Renal cortical epithelial cell (primary cell): ENCODE data around the gene AP3S2. TPM values are rescaled to one million over a fixed set of nuclear protein-coding genes. Genes with fewer than 3 reads are reported as not detected.

Source experiments
- total RNA-seq: library from RNA; depleted of rRNA; stranded (reverse); fragments of >200 nt; gene quantifications from 2 replicates; pipeline ENCODE4 v1.2.3, GENCODE V29; 2014

AP3S2 gene
- total RNA-seq, 1 donor from 2014 or later, result 74.4 TPM

Other genes starting within 250 kb of the AP3S2 start
- 1.4 and 4.1 TPM in 2 replicates for gene KIF7, start 238.5 kb downstream of the AP3S2 start, total RNA-seq
- 0.15 TPM in 1 of 2 replicates, not detected in the other for gene PLIN1, start 214.6 kb downstream of the AP3S2 start, total RNA-seq
- 3.3 and 11.6 TPM in 2 replicates for gene PEX11A, start 203.2 kb downstream of the AP3S2 start, total RNA-seq
- 0.69 and 1.2 TPM in 2 replicates for gene WDR93, start 203.2 kb downstream of the AP3S2 start, total RNA-seq
- 0.45 and 0.69 TPM in 2 replicates for gene MESP1, start 142.7 kb downstream of the AP3S2 start, total RNA-seq
- gene MESP2, start 117.7 kb downstream of the AP3S2 start, total RNA-seq, result not detected in 2 replicates
- gene ANPEP, start 79.1 kb downstream of the AP3S2 start, total RNA-seq, result 34.7 and 80.6 TPM in 2 replicates
- 4.7 and 7.5 TPM in 2 replicates for gene ARPIN, start 19.0 kb upstream of the AP3S2 start, total RNA-seq
- 7.8 and 13.4 TPM in 2 replicates for gene ZNF710, start 107.3 kb upstream of the AP3S2 start, total RNA-seq
- 160 and 174 TPM in 2 replicates for gene IDH2, start 208.5 kb upstream of the AP3S2 start, total RNA-seq